Measurements from ENCODE around the gene ZKSCAN2. TPM values are rescaled to one million over a fixed set of nuclear protein-coding genes. Genes with fewer than 3 reads are reported as not detected.

ZKSCAN2 gene
- total RNA-seq, 2 donors from 2014 or later: 5.0 to 5.3 TPM

DNA sequence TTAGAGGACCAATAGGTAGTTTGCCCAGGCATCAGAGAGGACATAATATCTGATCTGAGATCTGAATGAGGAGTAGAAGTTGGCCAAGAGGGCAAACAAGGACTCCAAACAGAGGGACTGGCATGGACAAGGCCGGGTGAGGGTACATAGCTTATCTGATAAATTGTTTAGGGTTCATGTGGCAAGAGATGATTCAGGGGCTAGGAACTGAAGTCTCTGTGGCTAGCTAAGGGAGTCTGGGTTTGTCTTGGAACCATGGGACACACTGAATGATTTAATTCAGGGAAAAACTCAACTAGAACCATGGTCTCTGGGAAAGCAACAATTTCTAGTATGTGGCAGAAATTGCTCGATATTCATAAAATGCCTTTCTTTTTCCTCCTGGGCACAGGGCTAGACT lies 45.0 kb downstream of the ZKSCAN2 start:
- Histone ChIP-seq H3K4me3 (no peak overlapping the region), H3K27ac (no peak overlapping the region), H3K4me1 (no peaks in the 10 kb centered on the region), H3K36me3 (no peaks in the 10 kb centered on the region), H3K9me3 (no peaks in the 10 kb centered on the region), H3K27me3 (no peaks in the 10 kb centered on the region)
- TF ChIP-seq, protein P1, sequence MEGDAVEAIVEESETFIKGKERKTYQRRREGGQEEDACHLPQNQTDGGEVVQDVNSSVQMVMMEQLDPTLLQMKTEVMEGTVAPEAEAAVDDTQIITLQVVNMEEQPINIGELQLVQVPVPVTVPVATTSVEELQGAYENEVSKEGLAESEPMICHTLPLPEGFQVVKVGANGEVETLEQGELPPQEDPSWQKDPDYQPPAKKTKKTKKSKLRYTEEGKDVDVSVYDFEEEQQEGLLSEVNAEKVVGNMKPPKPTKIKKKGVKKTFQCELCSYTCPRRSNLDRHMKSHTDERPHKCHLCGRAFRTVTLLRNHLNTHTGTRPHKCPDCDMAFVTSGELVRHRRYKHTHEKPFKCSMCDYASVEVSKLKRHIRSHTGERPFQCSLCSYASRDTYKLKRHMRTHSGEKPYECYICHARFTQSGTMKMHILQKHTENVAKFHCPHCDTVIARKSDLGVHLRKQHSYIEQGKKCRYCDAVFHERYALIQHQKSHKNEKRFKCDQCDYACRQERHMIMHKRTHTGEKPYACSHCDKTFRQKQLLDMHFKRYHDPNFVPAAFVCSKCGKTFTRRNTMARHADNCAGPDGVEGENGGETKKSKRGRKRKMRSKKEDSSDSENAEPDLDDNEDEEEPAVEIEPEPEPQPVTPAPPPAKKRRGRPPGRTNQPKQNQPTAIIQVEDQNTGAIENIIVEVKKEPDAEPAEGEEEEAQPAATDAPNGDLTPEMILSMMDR (IDR thresholded peaks at IDR 0.05): no peak
- no peak for DNase-seq (ENCODE audit: low spot score)

DNA sequence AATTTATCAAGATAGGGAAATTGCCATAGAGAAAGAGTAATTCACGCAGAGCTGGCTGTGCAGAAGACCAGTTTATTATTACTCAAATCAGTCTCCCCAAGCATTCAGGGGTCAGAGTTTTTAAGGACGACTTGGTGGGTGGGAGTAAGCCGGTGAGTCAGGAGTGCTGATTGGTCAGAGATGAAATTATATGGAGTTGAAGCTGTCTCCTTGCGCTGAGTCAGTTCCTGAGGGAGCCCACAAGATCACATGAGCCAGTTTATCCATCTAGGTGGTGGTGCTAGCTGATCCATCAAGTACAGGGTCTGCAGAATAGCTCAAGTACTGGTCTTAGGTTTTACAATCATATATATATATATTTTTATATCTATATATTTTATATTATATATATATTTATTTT lies 46.9 kb downstream of the ZKSCAN2 start:
- no peak overlapping the region for H3K27ac ChIP-seq
- no peaks in the 10 kb centered on the region for H3K36me3 ChIP-seq
- H3K27me3 ChIP-seq: no peaks in the 10 kb centered on the region
- H3K4me3 ChIP-seq: no peak overlapping the region
- H3K4me1 ChIP-seq: no peaks in the 10 kb centered on the region
- DNase-seq (ENCODE audit: low spot score): no peak
- TF ChIP-seq, protein P1 (IDR thresholded peaks at IDR 0.05): no peak
- no peaks in the 10 kb centered on the region for H3K9me3 ChIP-seq

DNA sequence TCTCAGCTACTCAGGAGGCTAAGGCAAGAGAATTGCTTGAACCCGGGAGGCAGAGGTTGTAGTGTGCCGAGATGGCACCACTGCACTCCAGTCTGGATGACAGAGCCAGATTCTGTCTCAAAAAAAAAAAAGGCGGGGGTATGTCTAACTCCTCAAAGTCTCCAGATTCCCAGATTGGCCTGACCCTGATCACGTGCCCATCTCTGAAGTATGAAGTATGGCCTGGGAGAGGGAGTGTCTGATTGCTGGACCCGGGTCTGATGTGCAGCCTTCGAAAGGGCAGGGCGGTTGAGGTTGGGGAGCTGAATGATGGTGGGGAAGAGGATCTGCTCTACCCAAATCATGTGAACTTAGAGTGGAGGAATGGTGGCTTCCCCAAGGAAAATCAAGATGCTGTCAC lies 58.2 kb downstream of the ZKSCAN2 start:
- DNase-seq (ENCODE audit: low spot score): no peak
- Histone ChIP-seq H3K4me3 (no peak overlapping the region), H3K36me3 (no peaks in the 10 kb centered on the region), H3K27me3 (no peaks in the 10 kb centered on the region), H3K4me1 (no peaks in the 10 kb centered on the region), H3K9me3 (no peaks in the 10 kb centered on the region), H3K27ac (no peak overlapping the region)
- TF ChIP-seq, protein P1 (IDR thresholded peaks at IDR 0.05): no peak

DNA sequence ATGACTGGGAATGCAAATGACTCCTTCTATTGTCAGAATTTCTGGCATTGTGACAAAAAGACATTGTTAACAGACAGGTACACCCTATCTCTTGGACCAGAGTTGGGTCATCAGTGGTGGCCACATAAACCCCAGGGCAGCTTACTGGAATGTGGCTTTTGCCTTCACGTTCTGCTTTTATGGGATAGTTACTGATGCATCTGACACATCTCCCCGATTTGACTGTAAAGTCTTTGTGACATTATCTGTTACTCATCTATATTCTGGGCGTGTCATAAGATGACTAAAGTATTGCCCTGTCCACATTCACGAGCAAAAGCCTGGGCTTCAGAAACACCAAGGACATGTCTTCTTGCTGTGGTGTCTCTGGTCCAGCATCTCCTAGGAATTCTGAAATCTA lies 59.6 kb downstream of the ZKSCAN2 start:
- Histone ChIP-seq H3K27ac (no peak overlapping the region), H3K36me3 (no peaks in the 10 kb centered on the region), H3K27me3 (no peaks in the 10 kb centered on the region), H3K4me1 (no peaks in the 10 kb centered on the region), H3K4me3 (no peak overlapping the region), H3K9me3 (no peaks in the 10 kb centered on the region)
- TF ChIP-seq, protein P1 (IDR thresholded peaks at IDR 0.05): no peak
- no peak for DNase-seq (ENCODE audit: low spot score)

DNA sequence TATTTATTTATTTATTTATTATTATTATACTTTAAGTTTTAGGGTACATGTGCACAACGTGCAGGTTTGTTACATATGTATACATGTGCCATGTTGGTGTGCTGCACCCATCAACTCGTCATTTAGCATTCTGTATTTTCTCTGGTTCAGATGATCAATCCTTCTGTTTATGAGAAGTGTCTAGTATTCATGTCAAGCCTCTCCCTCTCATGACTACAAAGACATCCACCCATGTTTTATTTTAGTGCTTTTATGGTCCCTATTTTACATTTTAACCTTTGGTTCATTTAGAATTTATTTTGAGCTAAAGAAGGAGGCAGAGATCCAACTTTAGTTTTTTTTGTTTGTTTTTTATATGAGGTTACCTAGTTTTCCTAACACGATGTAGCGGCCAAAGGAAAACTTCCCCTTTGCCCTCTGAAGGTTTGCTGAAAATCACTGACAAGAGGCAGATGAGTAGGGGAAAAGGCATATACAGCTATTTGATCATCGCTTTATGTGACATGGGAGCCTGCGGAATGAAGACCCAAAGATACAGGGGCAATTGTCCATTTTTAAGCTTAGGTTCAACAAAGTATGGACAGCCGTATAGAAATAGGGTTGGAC lies 63.3 kb downstream of the ZKSCAN2 start:
- Histone ChIP-seq H3K27me3 (no peaks in the 10 kb centered on the region), H3K4me3 (no peak overlapping the region), H3K4me1 (no peaks in the 10 kb centered on the region), H3K27ac (no peak overlapping the region), H3K36me3 (no peaks in the 10 kb centered on the region), H3K9me3 (no peaks in the 10 kb centered on the region)
- DNase-seq (ENCODE audit: low spot score): no peak
- TF ChIP-seq, protein P1 (IDR thresholded peaks at IDR 0.05): no peak

DNA sequence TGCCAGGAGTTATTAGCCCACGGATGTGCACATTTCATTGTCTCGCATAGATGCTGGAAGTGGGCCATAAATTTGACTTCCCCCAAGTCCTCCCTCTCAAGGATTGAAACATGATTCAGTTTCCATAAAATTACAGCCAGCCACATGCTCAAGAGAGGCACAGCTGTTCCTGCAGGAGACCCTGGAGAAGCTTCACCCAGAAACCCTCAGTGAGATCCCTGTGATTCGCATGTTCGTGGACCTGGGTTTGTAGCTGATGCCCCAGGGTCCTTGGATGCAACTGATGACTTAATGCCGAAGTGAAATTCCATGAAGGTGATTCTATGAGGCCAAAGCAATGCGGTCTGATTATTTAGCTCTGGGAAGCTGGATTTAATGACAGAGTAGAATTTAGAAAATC lies 65.5 kb downstream of the ZKSCAN2 start:
- Histone ChIP-seq H3K4me1 (no peaks in the 10 kb centered on the region), H3K27ac (no peak overlapping the region), H3K4me3 (no peak overlapping the region), H3K27me3 (no peaks in the 10 kb centered on the region), H3K9me3 (no peaks in the 10 kb centered on the region), H3K36me3 (no peaks in the 10 kb centered on the region)
- no peak for DNase-seq (ENCODE audit: low spot score)
- TF ChIP-seq, protein P1 (IDR thresholded peaks at IDR 0.05): no peak

All from right atrium auricular region (tissue), 2 donors.